GM23338 (cell line): ENCODE measurements around the gene RECQL5. TPM values are rescaled to one million over a fixed set of nuclear protein-coding genes. Genes with fewer than 3 reads are reported as not detected.
A peak's percentile ranks its signal among the peaks of the same experiment; 100 is the strongest.

Experiments
- ATAC-seq: fragments of 200-7000 bp; cut with Tn5 transposase; 3 replicates; pipeline ENCODE4 v1.9.1; 2020
- DNase-seq: peaks from one replicate; pipeline ENCODE4 v3.0.0-alpha.2; 2015; ENCODE audit warnings: low spot score
- H2AFZ ChIP-seq: fragments of 200-600 bp; sonication (generic); 2 replicates; pipeline ENCODE4 v1.8.0; 2016; ENCODE audit warnings: antibody characterized with exemption, mild to moderate bottlenecking, moderate library complexity
- H3F3A ChIP-seq: fragments of 200-600 bp; sonication (generic); replicated peaks from 2 replicates; pipeline ENCODE4 v1.8.0; 2017; ENCODE audit warnings: antibody characterized with exemption, mixed run types, low read depth
- H3K27ac ChIP-seq: fragments of 200-600 bp; sonication (generic); 2 replicates; pipeline ENCODE4 v1.6.1; 2016; ENCODE audit warnings: low read depth
- H3K27me3 ChIP-seq: fragments of 200-600 bp; sonication (generic); 2 replicates; pipeline ENCODE4 v1.8.0; 2016; ENCODE audit warnings: mild to moderate bottlenecking, mixed run types, moderate library complexity; ENCODE audit not compliant: insufficient read depth
- H3K36me3 ChIP-seq: fragments of 200-600 bp; sonication (generic); 2 replicates; pipeline ENCODE4 v1.8.0; 2016; ENCODE audit warnings: mild to moderate bottlenecking; ENCODE audit not compliant: insufficient read depth
- H3K4me1 ChIP-seq: fragments of 200-600 bp; sonication (generic); 2 replicates; pipeline ENCODE4 v1.8.0; 2016; ENCODE audit warnings: mild to moderate bottlenecking, moderate library complexity; ENCODE audit not compliant: insufficient read depth
- H3K4me2 ChIP-seq: fragments of 200-600 bp; sonication (generic); 2 replicates; pipeline ENCODE4 v1.7.1; 2017; ENCODE audit warnings: mixed run types
- H3K4me3 ChIP-seq: fragments of 200-600 bp; sonication (generic); 2 replicates; pipeline ENCODE4 v1.6.1; 2016; ENCODE audit warnings: mixed run types
- H3K79me2 ChIP-seq: fragments of 200-600 bp; sonication (generic); replicated peaks from 2 replicates; pipeline ENCODE4 v1.8.0; 2017; ENCODE audit warnings: mild to moderate bottlenecking; ENCODE audit not compliant: insufficient read depth
- H3K9me2 ChIP-seq: fragments of 200-600 bp; sonication (generic); 2 replicates; pipeline ENCODE4 v1.8.0; 2017; ENCODE audit not compliant: insufficient read depth
- H4K20me1 ChIP-seq: fragments of 200-600 bp; sonication (generic); replicated peaks from 2 replicates; pipeline ENCODE4 v1.8.0; 2017; ENCODE audit warnings: mild to moderate bottlenecking; ENCODE audit not compliant: insufficient read depth
- H3K27ac Mint-ChIP-seq: 2 replicates; pipeline ENCODE4 v1.8.0; 2020; ENCODE audit warnings: inconsistent platforms, mild to moderate bottlenecking, moderate library complexity, mixed read lengths
- H3K27me3 Mint-ChIP-seq: 3 replicates; pipeline ENCODE4 v1.8.0; 2022; ENCODE audit warnings: low read depth, mild to moderate bottlenecking, moderate library complexity, mixed read lengths, inconsistent platforms; ENCODE audit not compliant: insufficient read depth, poor library complexity
- H3K36me3 Mint-ChIP-seq: 3 replicates; pipeline ENCODE4 v1.8.0; 2021; ENCODE audit warnings: low read depth, mild to moderate bottlenecking, inconsistent platforms, moderate library complexity, mixed read lengths
- H3K4me1 Mint-ChIP-seq: 3 replicates; pipeline ENCODE4 v1.8.0; 2020; ENCODE audit warnings: mild to moderate bottlenecking, inconsistent platforms, mixed read lengths
- H3K4me3 Mint-ChIP-seq: 3 replicates; pipeline ENCODE4 v1.8.0; 2021; ENCODE audit warnings: moderate library complexity, mild to moderate bottlenecking, inconsistent platforms, mixed read lengths
- H3K9me3 Mint-ChIP-seq: 3 replicates; pipeline ENCODE4 v1.8.0; 2020; ENCODE audit warnings: moderate library complexity, mild to moderate bottlenecking, inconsistent platforms, mixed read lengths
- CREB1 ChIP-seq: fragments of 250-450 bp; sonication (Bioruptor Pico); IDR thresholded peaks from 2 replicates; pipeline ENCODE4 v1.5.0; 2020; ENCODE audit warnings: low read depth, mild to moderate bottlenecking, moderate library complexity
- EZH2 ChIP-seq: fragments of 200-600 bp; sonication (generic); IDR thresholded peaks from one replicate; pipeline ENCODE4 v1.8.0; 2017; ENCODE audit warnings: antibody characterized with exemption, mild to moderate bottlenecking, low read depth; ENCODE audit not compliant: unreplicated experiment
- EZH2phosphoT487 ChIP-seq: fragments of 200-600 bp; sonication (generic); IDR thresholded peaks from one replicate; pipeline ENCODE4 v1.8.1; 2018; ENCODE audit warnings: antibody characterized with exemption; ENCODE audit not compliant: unreplicated experiment
- JUNB ChIP-seq: IDR thresholded peaks from one replicate; pipeline ENCODE4 v1.6.1; 2016; ENCODE audit warnings: antibody characterized with exemption; ENCODE audit not compliant: unreplicated experiment
- NANOG ChIP-seq: IDR thresholded peaks from 2 replicates; pipeline ENCODE4 v1.6.1; 2016; ENCODE audit warnings: antibody characterized with exemption, borderline replicate concordance
- STAT1 ChIP-seq: IDR thresholded peaks from one replicate; pipeline ENCODE4 v1.6.1; 2016; ENCODE audit warnings: antibody characterized with exemption; ENCODE audit not compliant: unreplicated experiment
- polyA plus RNA-seq: library from polyadenylated mRNA; unstranded; fragments of >200 nt; fragmentation: Nextera tagmentation; extraction: Ambion mirVana; gene quantifications from 2 replicates; pipeline ENCODE4 v1.2.1, GENCODE V29; 2016
- total RNA-seq: library from RNA; depleted of rRNA; stranded (reverse); fragments of >200 nt; shearing (Covaris generic); gene quantifications from 2 replicates; pipeline ENCODE4 v1.2.3, GENCODE V29; 2014
- TF ChIP-seq, protein P1 (sequence below): IDR thresholded peaks from one replicate; pipeline ENCODE4 v1.6.1; 2018; ENCODE audit warnings: antibody characterized with exemption; ENCODE audit not compliant: unreplicated experiment
- TF ChIP-seq, protein P2 (sequence below), 2 experiments: fragments of 200-600 bp in 1 of 2; sonication (generic) in 1 of 2; conservative IDR thresholded peaks; 2 replicates each; pipeline versions ENCODE4 v1.5.1 to v1.6.1; 2016 to 2017; ENCODE audit warnings: antibody characterized with exemption in 2 of 2, low read depth in 2 of 2, mild to moderate bottlenecking in 2 of 2, moderate library complexity in 1 of 2

RECQL5 gene
- total and polyA plus RNA-seq, 2 experiments from 2014 or later = 20.0 to 23.3 TPM

DNA sequence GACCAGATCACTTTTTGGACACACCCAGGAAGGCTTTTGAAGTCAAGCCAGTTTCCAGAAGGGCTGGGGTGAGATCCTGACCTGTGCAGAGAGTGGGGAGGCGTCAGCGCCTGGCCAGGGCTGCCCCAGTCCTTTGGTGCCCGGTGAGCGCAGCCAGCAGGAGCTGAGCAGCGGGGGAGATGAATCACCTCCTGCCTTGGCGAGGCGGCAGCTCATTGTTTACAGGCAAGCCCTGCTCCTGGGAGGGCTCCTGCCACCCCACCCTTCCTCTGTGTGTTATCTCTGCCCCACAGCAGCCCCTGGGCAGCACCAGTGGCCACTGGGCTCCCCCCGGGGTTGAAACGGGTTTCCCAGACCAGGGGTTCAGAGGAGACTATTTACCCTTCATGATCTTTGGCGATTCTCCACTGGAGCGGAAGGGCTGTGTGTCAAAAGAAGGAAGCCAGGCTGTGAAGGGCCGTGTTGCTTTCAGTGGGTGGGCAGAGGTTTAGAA lies 40.2 kb upstream of the RECQL5 start:
- H3K27ac ChIP-seq = no peak overlapping the region
- H3K27me3 ChIP-seq = no peaks in the 10 kb centered on the region
- H3K4me3 ChIP-seq = no peak overlapping the region
- Mint-ChIP-seq H3K9me3 (no peaks in the 10 kb centered on the region), H3K36me3 (peaks cover 39% of the 10 kb centered on the region), H3K27ac (no peak overlapping the region), H3K27me3 (peaks cover 17% of the 10 kb centered on the region), H3K4me1 (no peaks in the 10 kb centered on the region), H3K4me3 (no peak overlapping the region; the same call in 2 of the 3 replicates)
- H3F3A ChIP-seq = no peaks in the 10 kb centered on the region
- no peak for ATAC-seq
- H3K4me2 ChIP-seq = no peak overlapping the region
- no peaks in the 10 kb centered on the region for H3K79me2 ChIP-seq
- no peaks in the 10 kb centered on the region; the same call in 1 of the 2 replicates for H4K20me1 ChIP-seq
- H3K36me3 ChIP-seq = peaks cover 12% of the 10 kb centered on the region
- H3K9me2 ChIP-seq = no peaks in the 10 kb centered on the region
- TF ChIP-seq EZH2 (no peak), STAT1 (no peak), JUNB (no peak), EZH2phosphoT487 (no peak), NANOG (no peak), CREB1 (CRISPR knock-in tag) (no peak)
- TF ChIP-seq, protein P1, sequence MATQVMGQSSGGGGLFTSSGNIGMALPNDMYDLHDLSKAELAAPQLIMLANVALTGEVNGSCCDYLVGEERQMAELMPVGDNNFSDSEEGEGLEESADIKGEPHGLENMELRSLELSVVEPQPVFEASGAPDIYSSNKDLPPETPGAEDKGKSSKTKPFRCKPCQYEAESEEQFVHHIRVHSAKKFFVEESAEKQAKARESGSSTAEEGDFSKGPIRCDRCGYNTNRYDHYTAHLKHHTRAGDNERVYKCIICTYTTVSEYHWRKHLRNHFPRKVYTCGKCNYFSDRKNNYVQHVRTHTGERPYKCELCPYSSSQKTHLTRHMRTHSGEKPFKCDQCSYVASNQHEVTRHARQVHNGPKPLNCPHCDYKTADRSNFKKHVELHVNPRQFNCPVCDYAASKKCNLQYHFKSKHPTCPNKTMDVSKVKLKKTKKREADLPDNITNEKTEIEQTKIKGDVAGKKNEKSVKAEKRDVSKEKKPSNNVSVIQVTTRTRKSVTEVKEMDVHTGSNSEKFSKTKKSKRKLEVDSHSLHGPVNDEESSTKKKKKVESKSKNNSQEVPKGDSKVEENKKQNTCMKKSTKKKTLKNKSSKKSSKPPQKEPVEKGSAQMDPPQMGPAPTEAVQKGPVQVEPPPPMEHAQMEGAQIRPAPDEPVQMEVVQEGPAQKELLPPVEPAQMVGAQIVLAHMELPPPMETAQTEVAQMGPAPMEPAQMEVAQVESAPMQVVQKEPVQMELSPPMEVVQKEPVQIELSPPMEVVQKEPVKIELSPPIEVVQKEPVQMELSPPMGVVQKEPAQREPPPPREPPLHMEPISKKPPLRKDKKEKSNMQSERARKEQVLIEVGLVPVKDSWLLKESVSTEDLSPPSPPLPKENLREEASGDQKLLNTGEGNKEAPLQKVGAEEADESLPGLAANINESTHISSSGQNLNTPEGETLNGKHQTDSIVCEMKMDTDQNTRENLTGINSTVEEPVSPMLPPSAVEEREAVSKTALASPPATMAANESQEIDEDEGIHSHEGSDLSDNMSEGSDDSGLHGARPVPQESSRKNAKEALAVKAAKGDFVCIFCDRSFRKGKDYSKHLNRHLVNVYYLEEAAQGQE = no peak
- no peak overlapping the region for H2AFZ ChIP-seq
- DNase-seq = no peak
- H3K4me1 ChIP-seq = no peaks in the 10 kb centered on the region

DNA sequence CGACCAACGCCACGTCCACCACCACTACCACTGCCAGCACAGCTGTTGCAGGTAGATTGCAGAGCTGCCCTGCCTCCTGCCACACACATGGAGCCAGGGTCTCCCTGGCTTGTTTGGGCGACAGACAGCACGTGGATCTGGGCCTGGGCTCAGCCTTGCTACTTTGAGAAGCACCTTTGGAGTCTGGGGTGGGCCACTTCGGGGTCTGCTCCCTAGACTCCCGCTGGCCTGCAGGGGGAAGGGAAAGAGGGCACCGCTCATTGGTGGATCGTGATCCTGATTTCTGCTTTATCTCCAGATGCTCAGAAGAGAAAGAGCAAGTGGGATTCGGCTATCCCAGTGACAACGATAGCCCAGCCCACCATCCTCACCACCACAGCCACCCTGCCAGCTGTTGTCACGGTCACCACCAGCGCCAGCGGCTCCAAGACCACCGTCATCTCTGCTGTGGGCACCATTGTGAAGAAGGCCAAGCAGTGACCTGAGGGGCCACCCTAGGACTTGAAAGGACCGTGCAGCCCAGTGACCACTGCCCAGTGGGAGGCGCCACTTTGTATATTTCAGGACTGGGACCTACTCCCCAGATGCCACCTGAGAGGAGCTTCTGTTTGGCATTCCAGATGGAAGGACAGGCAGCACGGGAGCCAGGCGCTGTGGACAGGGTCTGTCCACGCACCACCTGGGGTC lies 39.2 kb upstream of the RECQL5 start:
- no peaks in the 10 kb centered on the region for H3K9me3 Mint-ChIP-seq
- no peaks in the 10 kb centered on the region for H3K9me2 ChIP-seq
- H3K27me3 Mint-ChIP-seq = peaks cover 16% of the 10 kb centered on the region
- H3K79me2 ChIP-seq = no peaks in the 10 kb centered on the region
- TF ChIP-seq, protein P2, sequence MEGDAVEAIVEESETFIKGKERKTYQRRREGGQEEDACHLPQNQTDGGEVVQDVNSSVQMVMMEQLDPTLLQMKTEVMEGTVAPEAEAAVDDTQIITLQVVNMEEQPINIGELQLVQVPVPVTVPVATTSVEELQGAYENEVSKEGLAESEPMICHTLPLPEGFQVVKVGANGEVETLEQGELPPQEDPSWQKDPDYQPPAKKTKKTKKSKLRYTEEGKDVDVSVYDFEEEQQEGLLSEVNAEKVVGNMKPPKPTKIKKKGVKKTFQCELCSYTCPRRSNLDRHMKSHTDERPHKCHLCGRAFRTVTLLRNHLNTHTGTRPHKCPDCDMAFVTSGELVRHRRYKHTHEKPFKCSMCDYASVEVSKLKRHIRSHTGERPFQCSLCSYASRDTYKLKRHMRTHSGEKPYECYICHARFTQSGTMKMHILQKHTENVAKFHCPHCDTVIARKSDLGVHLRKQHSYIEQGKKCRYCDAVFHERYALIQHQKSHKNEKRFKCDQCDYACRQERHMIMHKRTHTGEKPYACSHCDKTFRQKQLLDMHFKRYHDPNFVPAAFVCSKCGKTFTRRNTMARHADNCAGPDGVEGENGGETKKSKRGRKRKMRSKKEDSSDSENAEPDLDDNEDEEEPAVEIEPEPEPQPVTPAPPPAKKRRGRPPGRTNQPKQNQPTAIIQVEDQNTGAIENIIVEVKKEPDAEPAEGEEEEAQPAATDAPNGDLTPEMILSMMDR (conservative IDR thresholded peaks at IDR 0.05; ENCODE audit: low read depth in 2 of 2) = peak in 1 of 2 experiments; percentile 23; a peak in 1 of 4 replicates
- no peak for TF ChIP-seq CREB1 (CRISPR knock-in tag)
- H2AFZ ChIP-seq = no peak overlapping the region
- peaks cover 15% of the 10 kb centered on the region for H3K36me3 ChIP-seq
- DNase-seq (no peak), ATAC-seq (no peak)
- H3K4me2 ChIP-seq = no peak overlapping the region
- no peak overlapping the region; the same call in 2 of the 3 replicates for H3K4me3 Mint-ChIP-seq
- H3F3A ChIP-seq = no peaks in the 10 kb centered on the region
- peaks cover 46% of the 10 kb centered on the region for H3K36me3 Mint-ChIP-seq
- H3K4me1 Mint-ChIP-seq = no peaks in the 10 kb centered on the region
- no peaks in the 10 kb centered on the region for H3K4me1 ChIP-seq
- H3K4me3 ChIP-seq = no peak overlapping the region
- H3K27me3 ChIP-seq = no peaks in the 10 kb centered on the region
- H3K27ac ChIP-seq = no peak overlapping the region
- no peak overlapping the region for H3K27ac Mint-ChIP-seq
- H4K20me1 ChIP-seq = no peaks in the 10 kb centered on the region; the same call in 1 of the 2 replicates
